OCI-LY7 (cell line): Measurements from ENCODE around the gene MIA.
"Not testable (repeated sequence)": the region's sequence is repeated elsewhere in the genome, so short reads cannot be mapped to it uniquely, and the experiment has no call there.

Experiments
- EZH2phosphoT487 ChIP-seq: fragments of 200-600 bp; sonication (generic); IDR thresholded peaks from 2 replicates; pipeline ENCODE4 v1.6.1; 2018; ENCODE audit warnings: low read depth, borderline replicate concordance, mild to moderate bottlenecking, mixed run types, antibody characterized with exemption, low read length, moderate library complexity, mixed read lengths
- TF ChIP-seq, protein P1 (sequence below): fragments of 200-600 bp; sonication (generic); conservative IDR thresholded peaks from 2 replicates; pipeline ENCODE4 v1.5.1; 2014; ENCODE audit warnings: mild to moderate bottlenecking, antibody characterized with exemption, low read length, moderate library complexity, mixed read lengths

GRCh38 chr19:40819479-40820234, 44.3 kb downstream of the MIA start:
- TF ChIP-seq, protein P1, sequence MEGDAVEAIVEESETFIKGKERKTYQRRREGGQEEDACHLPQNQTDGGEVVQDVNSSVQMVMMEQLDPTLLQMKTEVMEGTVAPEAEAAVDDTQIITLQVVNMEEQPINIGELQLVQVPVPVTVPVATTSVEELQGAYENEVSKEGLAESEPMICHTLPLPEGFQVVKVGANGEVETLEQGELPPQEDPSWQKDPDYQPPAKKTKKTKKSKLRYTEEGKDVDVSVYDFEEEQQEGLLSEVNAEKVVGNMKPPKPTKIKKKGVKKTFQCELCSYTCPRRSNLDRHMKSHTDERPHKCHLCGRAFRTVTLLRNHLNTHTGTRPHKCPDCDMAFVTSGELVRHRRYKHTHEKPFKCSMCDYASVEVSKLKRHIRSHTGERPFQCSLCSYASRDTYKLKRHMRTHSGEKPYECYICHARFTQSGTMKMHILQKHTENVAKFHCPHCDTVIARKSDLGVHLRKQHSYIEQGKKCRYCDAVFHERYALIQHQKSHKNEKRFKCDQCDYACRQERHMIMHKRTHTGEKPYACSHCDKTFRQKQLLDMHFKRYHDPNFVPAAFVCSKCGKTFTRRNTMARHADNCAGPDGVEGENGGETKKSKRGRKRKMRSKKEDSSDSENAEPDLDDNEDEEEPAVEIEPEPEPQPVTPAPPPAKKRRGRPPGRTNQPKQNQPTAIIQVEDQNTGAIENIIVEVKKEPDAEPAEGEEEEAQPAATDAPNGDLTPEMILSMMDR = peak; percentile 83
- not testable (repeated sequence) for TF ChIP-seq EZH2phosphoT487
